Spleen (tissue), 11 donors: Measurements from ENCODE around the gene JCAD. TPM values are rescaled to one million over a fixed set of nuclear protein-coding genes. Genes with fewer than 3 reads are reported as not detected.

Experiments used
- DNase-seq: peaks from one replicate; pipeline ENCODE4 v3.0.0-alpha.2; 2020
- H3K27ac ChIP-seq, 8 donors: fragments of 200-600 bp; sonication (generic) in 7 of 8; 1 replicate in 4 of 8; 2 replicates in 4 of 8; pipeline versions ENCODE4 v1.5.0 to v1.8.0; 2016 to 2021; ENCODE audit warnings: inconsistent platforms in 4 of 8, mild to moderate bottlenecking in 4 of 8, moderate library complexity in 1 of 8
- H3K27me3 ChIP-seq, 7 donors: fragments of 200-600 bp; sonication (generic) in 6 of 7; replicated peaks in 1 of 7; 1 replicate in 4 of 7; 2 replicates in 3 of 7; pipeline versions ENCODE4 v1.5.0 to v1.8.0; 2016 to 2021; ENCODE audit warnings: inconsistent platforms in 3 of 7, mild to moderate bottlenecking in 1 of 7
- H3K36me3 ChIP-seq, 6 donors: fragments of 200-600 bp; sonication (generic) in 5 of 6; 1 replicate in 4 of 6; 2 replicates in 2 of 6; pipeline versions ENCODE4 v1.5.0 to v1.8.0; 2016 to 2021; ENCODE audit warnings: inconsistent platforms in 2 of 6
- H3K4me1 ChIP-seq, 6 donors: fragments of 200-600 bp; sonication (generic) in 5 of 6; 1 replicate in 3 of 6; 2 replicates in 3 of 6; pipeline versions ENCODE4 v1.5.0 to v1.8.0; 2016 to 2021; ENCODE audit warnings: inconsistent platforms in 3 of 6
- H3K4me3 ChIP-seq, 8 donors: fragments of 200-600 bp; sonication (generic) in 7 of 8; 1 replicate in 4 of 8; 2 replicates in 4 of 8; pipeline versions ENCODE4 v1.5.0 to v1.8.0; 2016 to 2021; ENCODE audit warnings: inconsistent platforms in 4 of 8, mild to moderate bottlenecking in 4 of 8, moderate library complexity in 2 of 8
- H3K9me3 ChIP-seq, 8 donors: fragments of 200-600 bp; sonication (generic) in 7 of 8; 1 replicate in 4 of 8; 2 replicates in 4 of 8; pipeline versions ENCODE4 v1.5.0 to v1.8.0; 2016 to 2021; ENCODE audit warnings: inconsistent platforms in 4 of 8
- POLR2A ChIP-seq, 3 donors: fragments of 450-650 bp; IDR thresholded peaks; one replicate each; pipeline ENCODE4 v1.5.1; 2017; ENCODE audit warnings: antibody characterized with exemption in 3 of 3, mild to moderate bottlenecking in 1 of 3
- POLR2AphosphoS5 ChIP-seq, 3 donors: sonication (generic); formaldehyde crosslinking; IDR thresholded peaks; one replicate each; pipeline ENCODE4 v1.5.1; 2017; ENCODE audit warnings: antibody characterized with exemption in 3 of 3
- WGBS, 5 donors: extraction: QIAGEN DNeasy Blood & Tissue Kit in 3 of 5; methylation state at CpG; one replicate each; pipeline versions ENCODE4 v1.1.5 to v1.1.7; 2013 to 2018; 5-methylcytosine and 5-hydroxymethylcytosine counted together
- intact Hi-C: fragments of 100-400 bp; cut with DNase I; formaldehyde crosslinking; loops from one replicate; pipeline ENCODE4 v1.15.0; 2023; ENCODE audit warnings: low total_unique reads
- polyA plus RNA-seq, 3 donors: library from polyadenylated mRNA; stranded (reverse); fragments of 200-250 nt; gene quantifications; one replicate each; pipeline ENCODE4 v1.2.1, GENCODE V29; 2013
- total RNA-seq, 7 donors: library from RNA; depleted of rRNA in 3 of 7; stranded (reverse); fragments of >200 nt in 3 of 7; fragmentation: NEBNext Ultra II Directional in 4 of 7; extraction: Animal tissue kit (Norgen Biotek cat#: 25700) in 4 of 7; gene quantifications; one replicate each; pipeline versions ENCODE4 v1.1.0 to v1.2.1, GENCODE V29; 2016 to 2021
- TF ChIP-seq, protein P1 (sequence below), 11 experiments: fragments of 200-600 bp in 7 of 11; fragments of 450-650 bp in 4 of 11; sonication (generic) in 4 of 11; IDR thresholded peaks in 8 of 11; conservative IDR thresholded peaks in 3 of 11; 1 replicate in 7 of 11; 2 replicates in 4 of 11; pipeline versions ENCODE4 v1.4.0 to v1.8.0; 2016 to 2021; ENCODE audit warnings: antibody characterized with exemption in 11 of 11, inconsistent platforms in 4 of 11, mild to moderate bottlenecking in 1 of 11
- donor health status: healthy with polysubstance abuse.
- donor health status: DM: no; HTN: no; CAD: no; lungs with moderate emphysema.
- donor health status: DM: no; HTN: no; CAD: no.
- donor health status: Bipolar disorder and iron deficiency.
- donor health status: healthy.
- donor health status: DM: no; HTN: no; CAD: no.
- donor health status: DM: yes; HTN: yes; CAD: no.

Gene JCAD
- total and polyA plus RNA-seq, 10 donors = 0.26 to 5.2 (median 1.8) TPM

DNA sequence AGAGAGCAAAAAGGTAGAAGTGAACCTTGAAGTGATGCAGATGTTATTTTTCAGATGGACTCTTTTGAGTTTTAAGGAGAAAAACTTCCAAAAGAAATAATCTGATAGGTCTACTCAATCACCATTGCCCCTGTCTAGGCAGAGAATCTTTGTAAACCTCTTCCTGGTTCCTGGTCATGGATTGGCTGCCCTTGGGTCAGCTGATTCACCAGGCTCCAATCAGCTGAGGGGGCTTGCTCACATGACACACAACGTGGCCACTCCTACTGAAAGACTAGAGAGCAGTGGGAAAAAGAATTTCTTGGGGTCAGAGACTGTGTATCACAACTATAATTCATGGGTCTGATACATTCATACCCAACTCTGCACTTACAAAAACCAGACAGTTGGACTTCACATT is 20.0 kb upstream of the JCAD start:
- Histone ChIP-seq H3K4me1 (no peaks in the 10 kb centered on the region), H3K27me3 (peaks cover 0 to 16% (median 0%) of the 10 kb centered on the region in 7 donors), H3K9me3 (no peaks in the 10 kb centered on the region), H3K4me3 (no peak overlapping the region), H3K27ac (no peak overlapping the region), H3K36me3 (no peaks in the 10 kb centered on the region)
- WGBS, 5 donors = 36 to 79% (median 68%) methylated on average over 1 of the region's 1 CpG
- intact Hi-C loops = no loop called here
- TF ChIP-seq POLR2A (IDR thresholded peaks at IDR 0.05) (no peak), POLR2AphosphoS5 (IDR thresholded peaks at IDR 0.05) (no peak)
- TF ChIP-seq, protein P1, sequence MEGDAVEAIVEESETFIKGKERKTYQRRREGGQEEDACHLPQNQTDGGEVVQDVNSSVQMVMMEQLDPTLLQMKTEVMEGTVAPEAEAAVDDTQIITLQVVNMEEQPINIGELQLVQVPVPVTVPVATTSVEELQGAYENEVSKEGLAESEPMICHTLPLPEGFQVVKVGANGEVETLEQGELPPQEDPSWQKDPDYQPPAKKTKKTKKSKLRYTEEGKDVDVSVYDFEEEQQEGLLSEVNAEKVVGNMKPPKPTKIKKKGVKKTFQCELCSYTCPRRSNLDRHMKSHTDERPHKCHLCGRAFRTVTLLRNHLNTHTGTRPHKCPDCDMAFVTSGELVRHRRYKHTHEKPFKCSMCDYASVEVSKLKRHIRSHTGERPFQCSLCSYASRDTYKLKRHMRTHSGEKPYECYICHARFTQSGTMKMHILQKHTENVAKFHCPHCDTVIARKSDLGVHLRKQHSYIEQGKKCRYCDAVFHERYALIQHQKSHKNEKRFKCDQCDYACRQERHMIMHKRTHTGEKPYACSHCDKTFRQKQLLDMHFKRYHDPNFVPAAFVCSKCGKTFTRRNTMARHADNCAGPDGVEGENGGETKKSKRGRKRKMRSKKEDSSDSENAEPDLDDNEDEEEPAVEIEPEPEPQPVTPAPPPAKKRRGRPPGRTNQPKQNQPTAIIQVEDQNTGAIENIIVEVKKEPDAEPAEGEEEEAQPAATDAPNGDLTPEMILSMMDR (IDR thresholded peaks at IDR 0.05 in 8 of 11, conservative IDR thresholded peaks at IDR 0.05 in 3 of 11) = no peak
- no peak for DNase-seq

DNA sequence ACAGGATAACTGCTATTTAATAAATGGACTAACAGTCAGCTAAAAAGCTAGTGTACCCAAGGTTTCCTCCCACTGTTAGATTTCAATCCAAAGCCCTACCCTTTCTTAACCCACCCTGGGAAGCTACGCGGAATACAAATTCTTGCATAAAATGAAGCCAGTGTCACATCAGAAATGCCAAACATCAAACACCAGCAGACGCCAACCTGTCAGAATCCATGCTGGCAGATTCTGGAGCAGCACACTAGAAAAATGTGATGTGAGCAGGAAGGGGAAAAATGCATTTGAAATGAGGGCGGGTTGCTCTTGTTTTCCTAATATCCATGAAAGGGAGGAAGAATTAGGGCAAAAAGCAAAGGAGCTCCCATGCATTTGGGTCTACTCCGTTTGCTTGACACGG is 16.1 kb upstream of the JCAD start:
- Histone ChIP-seq H3K4me3 (no peak overlapping the region), H3K9me3 (no peaks in the 10 kb centered on the region), H3K4me1 (no peaks in the 10 kb centered on the region), H3K27ac (no peak overlapping the region), H3K27me3 (peaks cover 0 to 16% (median 0%) of the 10 kb centered on the region in 7 donors), H3K36me3 (no peaks in the 10 kb centered on the region)
- no peak for DNase-seq
- 86 to 89% (median 86%) methylated on average over 6 of the region's 6 CpGs for WGBS, 5 donors
- intact Hi-C loops = no loop called here
- TF ChIP-seq, protein P1 (IDR thresholded peaks at IDR 0.05 in 8 of 11, conservative IDR thresholded peaks at IDR 0.05 in 3 of 11) = no peak
- TF ChIP-seq POLR2A (IDR thresholded peaks at IDR 0.05) (no peak), POLR2AphosphoS5 (IDR thresholded peaks at IDR 0.05) (no peak)

DNA sequence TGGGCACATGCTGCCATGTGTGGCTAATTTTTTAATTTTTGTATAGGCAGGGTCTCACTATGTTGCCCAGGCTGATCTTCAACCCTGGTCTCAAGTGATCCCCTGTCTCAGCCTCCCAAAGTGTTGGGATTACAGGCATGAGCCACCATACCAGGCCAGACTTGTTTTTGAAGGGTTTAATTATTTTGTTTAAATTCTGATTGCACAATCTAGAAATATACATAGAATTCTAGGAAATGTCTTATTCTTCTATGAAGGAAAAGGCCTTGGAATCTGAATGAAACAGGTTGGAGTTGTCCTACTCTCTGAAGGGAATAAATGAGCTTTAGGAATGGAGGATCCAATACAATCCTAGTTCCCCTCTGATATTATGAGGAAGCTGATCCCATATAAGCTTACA is 15.5 kb upstream of the JCAD start:
- intact Hi-C loops = no loop called here
- peaks cover 0 to 16% (median 0%) of the 10 kb centered on the region in 7 donors for H3K27me3 ChIP-seq
- DNase-seq = no peak
- no peak overlapping the region for H3K4me3 ChIP-seq
- no peak for TF ChIP-seq POLR2A (IDR thresholded peaks at IDR 0.05)
- TF ChIP-seq POLR2AphosphoS5 (IDR thresholded peaks at IDR 0.05) = no peak
- TF ChIP-seq, protein P1 (IDR thresholded peaks at IDR 0.05 in 8 of 11, conservative IDR thresholded peaks at IDR 0.05 in 3 of 11) = no peak
- no peaks in the 10 kb centered on the region for H3K36me3 ChIP-seq
- H3K4me1 ChIP-seq = no peaks in the 10 kb centered on the region
- H3K27ac ChIP-seq = no peak overlapping the region
- no peaks in the 10 kb centered on the region for H3K9me3 ChIP-seq

DNA sequence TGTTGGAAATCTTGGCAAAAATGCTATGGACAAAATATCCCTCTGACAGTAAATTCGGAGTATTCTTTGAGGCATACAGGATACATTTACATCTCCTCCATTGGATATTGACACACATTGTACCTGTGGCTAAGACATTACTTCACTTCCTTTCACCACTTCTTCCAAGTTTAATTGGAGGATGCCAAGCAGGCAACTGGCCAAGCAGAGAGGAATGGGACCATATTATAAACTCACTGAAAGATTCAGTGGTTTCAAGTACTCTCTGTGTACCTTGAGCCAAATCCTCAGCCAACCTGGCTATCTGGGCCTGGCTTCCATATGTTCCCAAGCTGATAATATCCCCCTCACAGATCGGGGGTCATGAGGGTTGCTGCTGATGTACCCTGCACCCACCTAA is 14.7 kb upstream of the JCAD start:
- Histone ChIP-seq H3K27ac (no peak overlapping the region), H3K36me3 (no peaks in the 10 kb centered on the region), H3K4me1 (no peaks in the 10 kb centered on the region), H3K9me3 (no peaks in the 10 kb centered on the region), H3K27me3 (peaks cover 0 to 16% (median 0%) of the 10 kb centered on the region in 7 donors), H3K4me3 (no peak overlapping the region)
- 85 to 93% (median 90%) methylated on average over 2 of the region's 2 CpGs for WGBS, 5 donors
- no peak for DNase-seq
- TF ChIP-seq POLR2A (IDR thresholded peaks at IDR 0.05) (no peak), POLR2AphosphoS5 (IDR thresholded peaks at IDR 0.05) (no peak)
- TF ChIP-seq, protein P1 (IDR thresholded peaks at IDR 0.05 in 8 of 11, conservative IDR thresholded peaks at IDR 0.05 in 3 of 11) = no peak
- intact Hi-C loops = no loop called here
